Nephron (organoid): ENCODE measurements around the gene KIF4B.

ENCODE experiments used
- H3K27ac Mint-ChIP-seq, 3 experiments: 2 replicates each; pipeline ENCODE4 v1.8.0; 2020; ENCODE audit warnings: mixed read lengths in 3 of 3, mild to moderate bottlenecking in 2 of 3, moderate library complexity in 1 of 3
- H3K27me3 Mint-ChIP-seq: 2 replicates; pipeline ENCODE4 v1.8.0; 2021; ENCODE audit warnings: low read depth, mild to moderate bottlenecking, moderate library complexity, mixed read lengths
- H3K36me3 Mint-ChIP-seq: 2 replicates; pipeline ENCODE4 v1.8.0; 2020; ENCODE audit warnings: low read depth, mixed read lengths
- H3K4me1 Mint-ChIP-seq: 2 replicates; pipeline ENCODE4 v1.8.0; 2020; ENCODE audit warnings: mixed read lengths
- H3K4me3 Mint-ChIP-seq, 3 experiments: 2 replicates each; pipeline ENCODE4 v1.8.0; 2020; ENCODE audit warnings: mild to moderate bottlenecking in 3 of 3, mixed read lengths in 3 of 3, moderate library complexity in 2 of 3
- H3K9me3 Mint-ChIP-seq: 2 replicates; pipeline ENCODE4 v1.8.0; 2020; ENCODE audit warnings: mixed read lengths
- CTCF ChIP-seq, 3 experiments: fragments of 200-600 bp; sonication (generic); IDR thresholded peaks; one replicate each; pipeline ENCODE4 v1.5.0; 2021; ENCODE audit warnings: antibody characterized with exemption in 3 of 3; ENCODE audit not compliant: unreplicated experiment in 3 of 3

Gene KIF4B

GRCh38 chr5:155019601-155020226 lies 6.2 kb downstream of the KIF4B start:
- no peak for TF ChIP-seq CTCF (IDR thresholded peaks at IDR 0.05; ENCODE audit: unreplicated experiment in 3 of 3)
- H3K4me3 Mint-ChIP-seq = no peak overlapping the region
- peaks cover 14% of the 10 kb centered on the region for H3K27me3 Mint-ChIP-seq
- H3K4me1 Mint-ChIP-seq = no peaks in the 10 kb centered on the region
- no peak overlapping the region for H3K27ac Mint-ChIP-seq
- H3K36me3 Mint-ChIP-seq = no peaks in the 10 kb centered on the region
- peaks cover 10% of the 10 kb centered on the region for H3K9me3 Mint-ChIP-seq

DNA sequence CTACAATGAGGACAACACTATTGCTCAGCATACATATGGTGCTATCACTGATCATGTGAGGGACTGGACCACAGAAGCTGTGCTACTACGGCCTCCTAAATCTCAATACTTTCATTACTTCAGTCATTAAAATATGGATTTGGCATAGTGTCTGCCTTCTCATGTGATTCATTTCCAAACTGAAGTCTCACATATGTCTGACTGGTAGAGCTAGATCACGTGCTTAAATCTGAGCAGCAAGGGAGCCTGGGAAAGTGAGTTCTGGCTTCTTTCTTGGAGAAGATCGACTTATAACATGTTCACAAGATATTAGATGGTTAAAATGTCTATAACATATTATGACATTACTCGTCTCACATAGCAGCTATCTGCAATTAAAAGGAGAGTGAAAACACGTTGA lies 8.3 kb downstream of the KIF4B start:
- TF ChIP-seq CTCF (IDR thresholded peaks at IDR 0.05; ENCODE audit: unreplicated experiment in 3 of 3) = no peak
- H3K4me1 Mint-ChIP-seq = no peaks in the 10 kb centered on the region
- H3K27me3 Mint-ChIP-seq = peaks cover 13% of the 10 kb centered on the region
- H3K4me3 Mint-ChIP-seq = no peak overlapping the region
- H3K9me3 Mint-ChIP-seq = no peaks in the 10 kb centered on the region
- H3K36me3 Mint-ChIP-seq = no peaks in the 10 kb centered on the region
- no peak overlapping the region for H3K27ac Mint-ChIP-seq

GRCh38 chr5:155023320-155023719 lies 9.8 kb downstream of the KIF4B start:
- no peak for TF ChIP-seq CTCF (IDR thresholded peaks at IDR 0.05; ENCODE audit: unreplicated experiment in 3 of 3)
- H3K36me3 Mint-ChIP-seq = no peaks in the 10 kb centered on the region
- peaks cover 1% of the 10 kb centered on the region for H3K9me3 Mint-ChIP-seq
- H3K4me3 Mint-ChIP-seq = no peak overlapping the region
- no peak overlapping the region for H3K27ac Mint-ChIP-seq
- H3K4me1 Mint-ChIP-seq = no peaks in the 10 kb centered on the region
- H3K27me3 Mint-ChIP-seq = peaks cover 11% of the 10 kb centered on the region

DNA sequence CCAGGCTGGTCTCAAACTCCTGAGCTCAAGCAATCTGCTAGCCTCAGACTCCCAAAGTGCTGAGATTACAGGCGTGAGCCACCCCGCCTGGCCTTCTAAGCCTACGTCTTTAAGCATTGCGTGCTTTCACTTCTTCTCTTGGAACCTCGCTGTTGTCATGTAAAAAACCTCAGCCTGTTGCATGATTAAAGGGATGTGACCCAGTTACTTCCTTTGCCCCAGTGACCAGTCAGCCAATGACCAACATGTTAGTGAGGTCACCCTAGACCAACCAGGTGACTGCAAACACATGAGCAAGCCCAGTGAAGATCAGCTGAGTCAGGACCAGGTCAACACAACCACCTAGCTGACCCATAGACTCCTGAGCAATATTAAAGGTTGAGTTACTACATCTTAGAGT lies 10.5 kb downstream of the KIF4B start:
- no peak for TF ChIP-seq CTCF (IDR thresholded peaks at IDR 0.05; ENCODE audit: unreplicated experiment in 3 of 3)
- no peak overlapping the region for H3K27ac Mint-ChIP-seq
- H3K4me1 Mint-ChIP-seq = no peaks in the 10 kb centered on the region
- H3K27me3 Mint-ChIP-seq = peaks cover 5% of the 10 kb centered on the region
- peaks cover 4% of the 10 kb centered on the region for H3K9me3 Mint-ChIP-seq
- H3K4me3 Mint-ChIP-seq = no peak overlapping the region
- H3K36me3 Mint-ChIP-seq = no peaks in the 10 kb centered on the region

GRCh38 chr5:155025895-155026294 lies 12.3 kb downstream of the KIF4B start:
- no peak overlapping the region for H3K4me3 Mint-ChIP-seq
- no peak overlapping the region for H3K27ac Mint-ChIP-seq
- H3K9me3 Mint-ChIP-seq = peaks cover 4% of the 10 kb centered on the region
- H3K27me3 Mint-ChIP-seq = peaks cover 5% of the 10 kb centered on the region
- H3K4me1 Mint-ChIP-seq = no peaks in the 10 kb centered on the region
- no peak for TF ChIP-seq CTCF (IDR thresholded peaks at IDR 0.05; ENCODE audit: unreplicated experiment in 3 of 3)
- no peaks in the 10 kb centered on the region for H3K36me3 Mint-ChIP-seq

GRCh38 chr5:155027993-155028629 lies 14.6 kb downstream of the KIF4B start:
- Mint-ChIP-seq H3K4me1 (no peaks in the 10 kb centered on the region), H3K4me3 (no peak overlapping the region), H3K36me3 (no peaks in the 10 kb centered on the region), H3K27me3 (peaks cover 5% of the 10 kb centered on the region), H3K27ac (no peak overlapping the region), H3K9me3 (peaks cover 4% of the 10 kb centered on the region)
- no peak for TF ChIP-seq CTCF (IDR thresholded peaks at IDR 0.05; ENCODE audit: unreplicated experiment in 3 of 3)
